Measurements from ENCODE around the gene KIR2DL3. TPM values are rescaled to one million over a fixed set of nuclear protein-coding genes. Genes with fewer than 3 reads are reported as not detected.

Gene KIR2DL3
- total and polyA plus RNA-seq, 2 experiments from 2014 or later, result not detected

DNA sequence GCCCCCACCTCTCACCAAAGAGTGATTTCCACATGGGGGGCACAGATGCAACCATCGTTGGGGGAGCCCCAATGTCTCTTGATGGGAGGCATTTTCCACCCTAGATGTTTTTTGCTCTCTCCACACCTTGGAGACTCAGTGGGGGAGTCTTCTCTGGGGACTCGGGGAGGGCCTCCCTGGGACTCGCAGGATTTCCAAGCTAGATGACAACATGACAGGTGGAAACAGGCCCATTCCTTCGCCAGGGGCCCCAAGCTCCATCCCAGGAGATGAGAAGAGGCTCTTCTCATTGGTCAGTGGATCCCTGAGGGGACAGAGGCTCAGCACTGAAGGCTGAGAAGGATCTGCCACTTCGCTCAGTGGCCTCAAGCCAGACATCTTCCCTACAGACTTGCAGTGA lies 52.4 kb downstream of the KIR2DL3 start:
- DNase-seq (ENCODE audit: low read depth in 1 of 2, low spot score in 1 of 2), result no peak
- Histone ChIP-seq H3K4me3 (no peak overlapping the region), H3K4me1 (ENCODE audit: low read depth) (no peaks in the 10 kb centered on the region), H3K36me3 (no peaks in the 10 kb centered on the region), H3K27me3 (no peaks in the 10 kb centered on the region), H3K9me3 (ENCODE audit: low read depth) (no peaks in the 10 kb centered on the region), H3K27ac (no peak overlapping the region)
- TF ChIP-seq, protein P1, sequence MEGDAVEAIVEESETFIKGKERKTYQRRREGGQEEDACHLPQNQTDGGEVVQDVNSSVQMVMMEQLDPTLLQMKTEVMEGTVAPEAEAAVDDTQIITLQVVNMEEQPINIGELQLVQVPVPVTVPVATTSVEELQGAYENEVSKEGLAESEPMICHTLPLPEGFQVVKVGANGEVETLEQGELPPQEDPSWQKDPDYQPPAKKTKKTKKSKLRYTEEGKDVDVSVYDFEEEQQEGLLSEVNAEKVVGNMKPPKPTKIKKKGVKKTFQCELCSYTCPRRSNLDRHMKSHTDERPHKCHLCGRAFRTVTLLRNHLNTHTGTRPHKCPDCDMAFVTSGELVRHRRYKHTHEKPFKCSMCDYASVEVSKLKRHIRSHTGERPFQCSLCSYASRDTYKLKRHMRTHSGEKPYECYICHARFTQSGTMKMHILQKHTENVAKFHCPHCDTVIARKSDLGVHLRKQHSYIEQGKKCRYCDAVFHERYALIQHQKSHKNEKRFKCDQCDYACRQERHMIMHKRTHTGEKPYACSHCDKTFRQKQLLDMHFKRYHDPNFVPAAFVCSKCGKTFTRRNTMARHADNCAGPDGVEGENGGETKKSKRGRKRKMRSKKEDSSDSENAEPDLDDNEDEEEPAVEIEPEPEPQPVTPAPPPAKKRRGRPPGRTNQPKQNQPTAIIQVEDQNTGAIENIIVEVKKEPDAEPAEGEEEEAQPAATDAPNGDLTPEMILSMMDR (IDR thresholded peaks at IDR 0.05; ENCODE audit: low read depth, low read length), result no peak

DNA sequence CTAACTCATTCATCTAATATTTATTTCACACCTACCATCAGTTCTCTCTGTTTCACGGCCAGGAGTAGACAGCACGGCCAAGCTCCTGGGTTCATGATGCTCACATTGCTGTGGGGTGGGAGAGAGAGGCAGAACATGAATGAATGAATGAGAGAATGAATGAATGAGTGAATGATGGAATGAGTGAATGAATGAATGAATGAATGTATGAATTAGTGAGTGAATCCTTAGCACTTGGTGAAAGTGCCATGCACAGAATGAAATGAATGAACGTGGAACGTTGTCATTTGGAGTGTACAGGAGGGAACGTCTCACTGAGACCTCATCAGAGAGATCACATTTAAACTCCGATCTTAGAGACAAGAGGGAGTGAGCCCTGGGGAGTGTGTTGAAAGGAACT lies 53.2 kb downstream of the KIR2DL3 start:
- H3K9me3 ChIP-seq (ENCODE audit: low read depth), result no peaks in the 10 kb centered on the region
- TF ChIP-seq, protein P1 (IDR thresholded peaks at IDR 0.05; ENCODE audit: low read depth, low read length), result no peak
- no peaks in the 10 kb centered on the region for H3K27me3 ChIP-seq
- no peak overlapping the region for H3K4me3 ChIP-seq
- H3K27ac ChIP-seq, result no peak overlapping the region
- no peaks in the 10 kb centered on the region for H3K36me3 ChIP-seq
- no peaks in the 10 kb centered on the region for H3K4me1 ChIP-seq (ENCODE audit: low read depth)
- DNase-seq (ENCODE audit: low read depth in 1 of 2, low spot score in 1 of 2), result no peak

DNA sequence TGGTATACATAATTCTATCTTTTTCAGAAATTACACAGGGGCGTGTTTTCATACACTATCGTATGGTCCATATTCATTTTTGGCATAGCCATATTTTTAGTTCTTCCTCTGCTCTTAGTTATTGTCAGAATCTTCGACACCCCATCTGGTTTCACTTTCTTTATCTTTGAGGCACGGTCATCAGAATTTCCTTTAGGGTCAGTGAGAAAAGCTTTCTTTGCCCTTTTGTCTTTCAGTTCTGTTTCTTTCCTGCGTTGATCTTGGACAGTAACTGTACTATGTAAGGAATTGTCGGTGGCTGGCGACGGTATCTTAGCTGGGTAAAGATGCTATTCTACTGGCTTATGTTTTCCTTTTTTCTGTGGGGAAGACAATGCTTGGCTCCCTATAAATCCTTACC lies 54.5 kb downstream of the KIR2DL3 start:
- no peak for DNase-seq (ENCODE audit: low read depth in 1 of 2, low spot score in 1 of 2)
- Histone ChIP-seq H3K27ac (no peak overlapping the region), H3K27me3 (no peaks in the 10 kb centered on the region), H3K9me3 (ENCODE audit: low read depth) (no peaks in the 10 kb centered on the region), H3K36me3 (no peaks in the 10 kb centered on the region), H3K4me1 (ENCODE audit: low read depth) (no peaks in the 10 kb centered on the region), H3K4me3 (no peak overlapping the region)
- TF ChIP-seq, protein P1 (IDR thresholded peaks at IDR 0.05; ENCODE audit: low read depth, low read length), result no peak

DNA sequence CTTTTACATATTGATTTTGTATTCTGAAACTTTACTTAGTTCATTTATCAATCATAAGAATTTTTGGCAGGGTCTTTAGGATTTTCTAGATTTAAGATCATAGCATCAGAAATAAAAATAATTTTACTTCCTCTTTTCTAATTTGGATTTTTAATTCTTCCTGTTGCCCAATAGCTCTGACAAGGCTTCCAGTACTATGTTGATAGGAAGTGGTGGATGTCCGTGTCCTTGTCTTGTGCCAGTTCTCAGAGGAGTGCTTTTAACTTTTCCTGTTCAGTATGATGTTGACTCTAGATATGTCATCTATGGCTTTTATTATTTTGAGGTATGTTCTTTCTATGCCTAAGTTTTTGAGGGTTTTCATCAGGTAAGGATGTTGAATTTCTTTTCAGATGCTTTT lies 57.4 kb downstream of the KIR2DL3 start:
- Histone ChIP-seq H3K4me1 (ENCODE audit: low read depth) (no peaks in the 10 kb centered on the region), H3K27ac (no peak overlapping the region), H3K36me3 (no peaks in the 10 kb centered on the region), H3K9me3 (ENCODE audit: low read depth) (no peaks in the 10 kb centered on the region), H3K27me3 (no peaks in the 10 kb centered on the region), H3K4me3 (no peak overlapping the region)
- TF ChIP-seq, protein P1 (IDR thresholded peaks at IDR 0.05; ENCODE audit: low read depth, low read length), result no peak
- no peak for DNase-seq (ENCODE audit: low read depth in 1 of 2, low spot score in 1 of 2)

Other genes with a start within 250 kb of the KIR2DL3 start
- not detected in 2 replicates for gene LAIR2, start 235.7 kb upstream of the KIR2DL3 start, total RNA-seq
- gene LAIR2, start 235.7 kb upstream of the KIR2DL3 start, polyA plus RNA-seq, result not detected in 2 replicates
- gene LILRA2, start 164.7 kb upstream of the KIR2DL3 start, total RNA-seq, result not detected in 2 replicates
- not detected in 2 replicates for gene LILRA2, start 164.7 kb upstream of the KIR2DL3 start, polyA plus RNA-seq
- gene LILRA1, start 144.9 kb upstream of the KIR2DL3 start, total RNA-seq, result not detected in 2 replicates
- not detected in 2 replicates for gene LILRA1, start 144.9 kb upstream of the KIR2DL3 start, polyA plus RNA-seq
- not detected in 2 replicates for gene LILRB1, start 108.0 kb upstream of the KIR2DL3 start, total RNA-seq
- not detected in 2 replicates for gene LILRB1, start 108.0 kb upstream of the KIR2DL3 start, polyA plus RNA-seq
- not detected in 2 replicates for gene LILRB4, start 75.5 kb upstream of the KIR2DL3 start, total RNA-seq
- not detected in 2 replicates for gene LILRB4, start 75.5 kb upstream of the KIR2DL3 start, polyA plus RNA-seq
- not detected in 2 replicates for gene KIR3DL3, start 14.1 kb upstream of the KIR2DL3 start, total RNA-seq
- gene KIR3DL3, start 14.1 kb upstream of the KIR2DL3 start, polyA plus RNA-seq, result not detected in 2 replicates
- not detected in 2 replicates for gene KIR2DL1, start 31.3 kb downstream of the KIR2DL3 start, total RNA-seq
- not detected in 2 replicates for gene KIR2DL1, start 31.3 kb downstream of the KIR2DL3 start, polyA plus RNA-seq
- gene KIR2DL4, start 65.1 kb downstream of the KIR2DL3 start, total RNA-seq, result not detected in 2 replicates
- gene KIR2DL4, start 65.1 kb downstream of the KIR2DL3 start, polyA plus RNA-seq, result not detected in 2 replicates
- not detected in 2 replicates for gene KIR3DL1, start 78.0 kb downstream of the KIR2DL3 start, total RNA-seq
- gene KIR3DL1, start 78.0 kb downstream of the KIR2DL3 start, polyA plus RNA-seq, result not detected in 2 replicates
- not detected in 2 replicates for gene KIR2DS4, start 94.2 kb downstream of the KIR2DL3 start, total RNA-seq
- not detected in 2 replicates for gene KIR2DS4, start 94.2 kb downstream of the KIR2DL3 start, polyA plus RNA-seq
- gene KIR3DL2, start 111.9 kb downstream of the KIR2DL3 start, total RNA-seq, result not detected in 2 replicates
- not detected in 2 replicates for gene KIR3DL2, start 111.9 kb downstream of the KIR2DL3 start, polyA plus RNA-seq
- gene FCAR, start 135.7 kb downstream of the KIR2DL3 start, total RNA-seq, result not detected in 2 replicates
- gene FCAR, start 135.7 kb downstream of the KIR2DL3 start, polyA plus RNA-seq, result not detected in 2 replicates
- not detected in 2 replicates for gene NCR1, start 167.6 kb downstream of the KIR2DL3 start, total RNA-seq
- gene NCR1, start 167.6 kb downstream of the KIR2DL3 start, polyA plus RNA-seq, result not detected in 2 replicates
- gene NLRP7, start 209.0 kb downstream of the KIR2DL3 start, total RNA-seq, result 1.4 and 1.8 TPM in 2 replicates
- 0.49 and 0.73 TPM in 2 replicates for gene NLRP7, start 209.0 kb downstream of the KIR2DL3 start, polyA plus RNA-seq
- gene NLRP2, start 227.9 kb downstream of the KIR2DL3 start, total RNA-seq, result 22.0 and 28.3 TPM in 2 replicates
- 16.8 and 22.9 TPM in 2 replicates for gene NLRP2, start 227.9 kb downstream of the KIR2DL3 start, polyA plus RNA-seq